HFF-Myc (cell line): ENCODE data around the gene IQSEC3.

ENCODE experiments used
- DNase-seq: peaks from one replicate; pipeline ENCODE4 v3.0.0-alpha.2; 2011; ENCODE audit warnings: low read depth; ENCODE audit errors: extremely low read depth
- H3K4me3 ChIP-seq: replicated peaks from 2 replicates; pipeline ENCODE4 v1.5.1; 2011; ENCODE audit warnings: low read depth, mild to moderate bottlenecking, control low read depth, low read length
- CTCF ChIP-seq: IDR thresholded peaks from 2 replicates; pipeline ENCODE4 v1.5.1; 2012; ENCODE audit warnings: mild to moderate bottlenecking, low read depth, low read length, control low read depth; ENCODE audit errors: missing control alignments

IQSEC3 gene

GRCh38 chr12:179131-179884 lies 112.7 kb downstream of the IQSEC3 start:
- no peak for TF ChIP-seq CTCF
- no peak overlapping the region for H3K4me3 ChIP-seq
- DNase-seq, result no peak

GRCh38 chr12:179885-180284 lies 113.3 kb downstream of the IQSEC3 start:
- DNase-seq, result no peak
- H3K4me3 ChIP-seq, result no peak overlapping the region
- TF ChIP-seq CTCF, result no peak

- H3K4me3 ChIP-seq, result no peak overlapping the region
- TF ChIP-seq CTCF, result no peak
- no peak for DNase-seq
Observed at GRCh38 chr12:180445-180844, 113.9 kb downstream of the IQSEC3 start.

- no peak for TF ChIP-seq CTCF
- no peak overlapping the region for H3K4me3 ChIP-seq
- no peak for DNase-seq
Observed at GRCh38 chr12:181921-182320, 115.4 kb downstream of the IQSEC3 start.

- DNase-seq, result peak; percentile 7
- no peak for TF ChIP-seq CTCF
- H3K4me3 ChIP-seq, result no peak overlapping the region
Observed at GRCh38 chr12:182381-182892, 115.9 kb downstream of the IQSEC3 start.

- no peak overlapping the region for H3K4me3 ChIP-seq
- DNase-seq, result no peak
- no peak for TF ChIP-seq CTCF
Observed at GRCh38 chr12:184811-185575, 118.4 kb downstream of the IQSEC3 start.
